ENCODE measurements around the gene YEATS4.

The YEATS4 gene

DNA sequence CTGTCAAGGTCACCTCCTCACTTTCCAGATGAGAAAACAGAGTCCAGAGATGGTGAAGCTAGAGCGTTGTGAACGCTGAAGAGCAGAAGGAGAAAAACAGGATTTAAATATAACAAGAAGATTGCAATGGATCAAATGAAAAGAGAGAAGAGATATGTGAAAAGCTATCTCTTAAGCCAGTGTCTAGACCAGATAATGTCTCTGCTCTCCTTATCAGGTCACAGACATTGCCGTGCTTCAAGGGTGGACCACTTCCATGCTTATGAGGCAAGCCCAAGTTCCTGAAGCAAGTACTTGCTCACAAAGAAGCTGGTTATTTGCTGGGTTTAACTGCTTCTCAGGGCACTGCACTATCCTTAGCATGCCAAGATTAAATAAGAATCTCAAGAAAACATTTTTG lies 79.0 kb downstream of the YEATS4 start:
- TF ChIP-seq, protein P1, sequence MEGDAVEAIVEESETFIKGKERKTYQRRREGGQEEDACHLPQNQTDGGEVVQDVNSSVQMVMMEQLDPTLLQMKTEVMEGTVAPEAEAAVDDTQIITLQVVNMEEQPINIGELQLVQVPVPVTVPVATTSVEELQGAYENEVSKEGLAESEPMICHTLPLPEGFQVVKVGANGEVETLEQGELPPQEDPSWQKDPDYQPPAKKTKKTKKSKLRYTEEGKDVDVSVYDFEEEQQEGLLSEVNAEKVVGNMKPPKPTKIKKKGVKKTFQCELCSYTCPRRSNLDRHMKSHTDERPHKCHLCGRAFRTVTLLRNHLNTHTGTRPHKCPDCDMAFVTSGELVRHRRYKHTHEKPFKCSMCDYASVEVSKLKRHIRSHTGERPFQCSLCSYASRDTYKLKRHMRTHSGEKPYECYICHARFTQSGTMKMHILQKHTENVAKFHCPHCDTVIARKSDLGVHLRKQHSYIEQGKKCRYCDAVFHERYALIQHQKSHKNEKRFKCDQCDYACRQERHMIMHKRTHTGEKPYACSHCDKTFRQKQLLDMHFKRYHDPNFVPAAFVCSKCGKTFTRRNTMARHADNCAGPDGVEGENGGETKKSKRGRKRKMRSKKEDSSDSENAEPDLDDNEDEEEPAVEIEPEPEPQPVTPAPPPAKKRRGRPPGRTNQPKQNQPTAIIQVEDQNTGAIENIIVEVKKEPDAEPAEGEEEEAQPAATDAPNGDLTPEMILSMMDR (IDR thresholded peaks at IDR 0.05; ENCODE audit: insufficient read depth, low read length, poor library complexity, severe bottlenecking), result no peak
- Histone ChIP-seq H3K36me3 (ENCODE audit: control insufficient read depth, insufficient read depth, low read length) (no peaks in the 10 kb centered on the region), H3K27me3 (replicated peaks; ENCODE audit: control insufficient read depth, insufficient read depth, low read length) (no peaks in the 10 kb centered on the region), H3K4me3 (replicated peaks; ENCODE audit: low read depth, low read length) (no peak overlapping the region)
- no peak for DNase-seq (ENCODE audit: extremely low read depth, insufficient read length)

- Histone ChIP-seq H3K4me3 (replicated peaks; ENCODE audit: low read depth, low read length) (no peak overlapping the region), H3K36me3 (ENCODE audit: control insufficient read depth, insufficient read depth, low read length) (no peaks in the 10 kb centered on the region), H3K27me3 (replicated peaks; ENCODE audit: control insufficient read depth, insufficient read depth, low read length) (no peaks in the 10 kb centered on the region)
- no peak for DNase-seq (ENCODE audit: extremely low read depth, insufficient read length)
- TF ChIP-seq, protein P1 (IDR thresholded peaks at IDR 0.05; ENCODE audit: insufficient read depth, low read length, poor library complexity, severe bottlenecking), result no peak
Observed at GRCh38 chr12:69440016-69440415, 80.5 kb downstream of the YEATS4 start.

Measured in GM06990 (cell line).